Body of pancreas (tissue), 4 donors: ENCODE data around the gene FLOT1. TPM values are rescaled to one million over a fixed set of nuclear protein-coding genes. Genes with fewer than 3 reads are reported as not detected.
"Not testable (repeated sequence)": the region's sequence is repeated elsewhere in the genome, so short reads cannot be mapped to it uniquely, and the experiment has no call there.

Experiments
- ATAC-seq: fragments of 150-250 bp; one replicate; pipeline ENCODE4 v1.9.1; 2016
- DNase-seq, 4 donors: peaks; one replicate each; pipeline ENCODE4 v3.0.0-alpha.2; 2019
- H3K27ac ChIP-seq, 4 donors: fragments of 200-600 bp; sonication (generic); 1 replicate in 3 of 4; 2 replicates in 1 of 4; pipeline versions ENCODE4 v1.5.1 to v1.6.1; 2016 to 2019; ENCODE audit warnings: mild to moderate bottlenecking in 1 of 4, mixed read lengths in 1 of 4, moderate library complexity in 1 of 4
- H3K27me3 ChIP-seq, 2 donors: fragments of 200-600 bp; sonication (generic); one replicate each; pipeline ENCODE4 v1.6.0; 2016; ENCODE audit warnings: mild to moderate bottlenecking in 1 of 2
- H3K36me3 ChIP-seq, 2 donors: fragments of 200-600 bp; sonication (generic); replicated peaks in 1 of 2; 2 replicates each; pipeline ENCODE4 v1.5.1; 2016; ENCODE audit warnings: low read depth in 2 of 2; ENCODE audit not compliant: insufficient read depth in 1 of 2
- H3K4me1 ChIP-seq: fragments of 200-600 bp; sonication (generic); one replicate; pipeline ENCODE4 v1.6.0; 2016
- H3K4me3 ChIP-seq, 2 donors: fragments of 200-600 bp; sonication (generic); 1 replicate in 1 of 2; 2 replicates in 1 of 2; pipeline ENCODE4 v1.5.1; 2016 to 2019
- H3K9me3 ChIP-seq, 3 donors: fragments of 200-600 bp; sonication (generic); 1 replicate in 2 of 3; 2 replicates in 1 of 3; pipeline ENCODE4 v1.5.1; 2016
- CTCF ChIP-seq, 7 experiments: fragments of 450-650 bp in 4 of 7; fragments of 200-600 bp in 3 of 7; sonication (generic) in 3 of 7; IDR thresholded peaks; one replicate each; pipeline ENCODE4 v1.5.1; 2016 to 2019; ENCODE audit warnings: antibody characterized with exemption in 7 of 7
- POLR2A ChIP-seq, 3 donors: fragments of 450-650 bp; IDR thresholded peaks; one replicate each; pipeline ENCODE4 v1.6.1; 2016; ENCODE audit warnings: antibody characterized with exemption in 3 of 3, mild to moderate bottlenecking in 2 of 3
- WGBS, 2 donors: methylation state at CpG; one replicate each; pipeline ENCODE4 v1.1.5; 2017; 5-methylcytosine and 5-hydroxymethylcytosine counted together
- intact Hi-C: fragments of 100-400 bp; cut with DNase I; formaldehyde crosslinking; loops from one replicate; pipeline ENCODE4 v1.15.1; 2023
- total RNA-seq, 2 donors: library from RNA; depleted of rRNA; stranded (reverse); fragments of >200 nt; gene quantifications; one replicate each; pipeline ENCODE4 v1.1.0, GENCODE V29; 2016

The FLOT1 gene
- total RNA-seq, 2 donors from 2014 or later = 70.0 to 82.4 TPM

DNA sequence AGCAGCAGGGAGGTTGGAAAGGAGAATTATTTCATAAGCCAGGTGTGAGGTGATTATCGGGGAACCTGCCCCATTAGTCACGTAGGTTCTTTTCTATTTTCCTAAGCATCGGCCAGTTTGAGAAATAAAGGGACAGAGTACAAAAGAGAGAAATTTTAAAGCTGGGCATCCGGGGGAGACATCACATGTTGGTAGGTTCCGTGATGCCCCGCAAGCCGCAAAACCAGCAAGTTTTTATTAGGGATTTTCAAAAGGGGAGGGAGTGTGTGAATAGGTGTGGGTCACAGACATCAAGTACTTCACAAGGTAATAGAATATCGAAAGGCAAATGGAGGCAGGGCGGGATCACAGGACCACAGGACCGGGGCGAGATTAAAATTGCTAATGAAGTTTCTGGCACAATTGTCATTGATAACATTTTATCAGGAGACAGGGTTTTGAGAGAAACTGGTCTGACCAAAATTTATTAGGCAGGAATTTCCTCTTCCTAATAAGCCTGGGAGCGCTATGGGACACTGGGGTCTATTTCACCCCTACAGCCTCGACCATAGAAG is 22.1 kb upstream of the FLOT1 start:
- H3K4me3 ChIP-seq, H3K27me3 ChIP-seq, ATAC-seq, H3K9me3 ChIP-seq, intact Hi-C loops, H3K36me3 ChIP-seq, DNase-seq: not testable (repeated sequence)
- Histone ChIP-seq H3K4me1 (peaks cover 36% of the 10 kb centered on the region), H3K27ac (peak overlapping the region; percentile 74 to 94 (median 86))
- peak in 1 of 3 donors; percentile 57 for TF ChIP-seq POLR2A (IDR thresholded peaks at IDR 0.05)
- WGBS, 2 donors = 45% methylated on average over 13 of the region's 13 CpGs

GRCh38 chr6:30763618-30764489 is 21.4 kb upstream of the FLOT1 start:
- Histone ChIP-seq H3K27me3 (no peaks in the 10 kb centered on the region), H3K36me3 (no peaks in the 10 kb centered on the region), H3K27ac (peak overlapping the region; percentile 74 to 94 (median 86)), H3K4me1 (peaks cover 29% of the 10 kb centered on the region), H3K4me3 (no peak overlapping the region), H3K9me3 (no peaks in the 10 kb centered on the region)
- peak; percentile 40 to 73 (median 56) for DNase-seq
- TF ChIP-seq POLR2A (IDR thresholded peaks at IDR 0.05) = peak in 1 of 3 donors; percentile 52
- TF ChIP-seq CTCF (IDR thresholded peaks at IDR 0.05) = peak in 4 of 7 experiments; percentile 11 to 51 (median 43)
- intact Hi-C loops = no loop called here
- 32 to 40% methylated on average over 8 of the region's 8 CpGs for WGBS, 2 donors
- peak; percentile 85 for ATAC-seq

GRCh38 chr6:30763155-30763617 is 20.7 kb upstream of the FLOT1 start:
- WGBS, 2 donors = 75 to 87% methylated on average over 1 of the region's 1 CpG
- TF ChIP-seq POLR2A (IDR thresholded peaks at IDR 0.05) = no peak
- TF ChIP-seq CTCF (IDR thresholded peaks at IDR 0.05) = no peak
- Histone ChIP-seq H3K27ac (peak overlapping the region; percentile 74 to 94 (median 86)), H3K4me1 (peaks cover 26% of the 10 kb centered on the region), H3K4me3 (no peak overlapping the region), H3K9me3 (no peaks in the 10 kb centered on the region), H3K27me3 (no peaks in the 10 kb centered on the region), H3K36me3 (no peaks in the 10 kb centered on the region)
- ATAC-seq (no peak), DNase-seq (no peak)
- intact Hi-C loops = no loop called here

DNA sequence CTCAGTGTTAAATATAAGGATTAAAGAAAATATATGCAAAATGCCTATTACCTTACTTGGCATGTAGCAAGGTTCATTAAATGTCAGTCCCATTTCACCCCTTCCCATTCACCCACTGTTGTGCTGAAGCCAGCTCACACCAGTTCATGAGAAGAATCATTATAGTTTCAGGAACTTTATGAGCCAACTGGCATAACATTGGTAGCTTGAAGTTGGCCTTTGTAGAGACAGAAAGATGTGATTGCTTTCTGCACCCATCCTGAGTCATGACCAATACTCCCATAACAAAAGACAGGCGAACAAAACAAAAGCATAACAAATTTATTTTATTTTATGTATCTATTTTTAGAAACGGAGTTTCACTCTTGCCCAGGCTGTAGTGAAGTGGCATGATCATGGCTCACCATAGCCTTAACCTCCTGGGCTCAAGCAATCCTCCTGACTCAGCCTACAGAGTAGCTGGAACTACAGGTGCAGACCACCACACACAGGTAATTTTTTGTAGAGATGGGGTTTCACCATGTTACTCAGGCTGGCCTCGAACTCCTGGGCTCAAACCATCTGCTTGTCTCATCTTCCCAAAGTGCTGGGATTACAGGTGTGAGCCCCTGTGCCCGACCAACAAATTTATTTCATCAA is 19.4 kb upstream of the FLOT1 start:
- H3K9me3 ChIP-seq = no peaks in the 10 kb centered on the region
- H3K27ac ChIP-seq = peak overlapping the region in 2 of 4 donors; percentile 89 to 94
- no peak for TF ChIP-seq CTCF (IDR thresholded peaks at IDR 0.05)
- no peak for TF ChIP-seq POLR2A (IDR thresholded peaks at IDR 0.05)
- peaks cover 24% of the 10 kb centered on the region for H3K4me1 ChIP-seq
- H3K27me3 ChIP-seq = no peaks in the 10 kb centered on the region
- no peak overlapping the region for H3K4me3 ChIP-seq
- WGBS, 2 donors = 86 to 89% methylated on average over 4 of the region's 4 CpGs
- intact Hi-C loops = no loop called here
- ATAC-seq = no peak
- no peaks in the 10 kb centered on the region for H3K36me3 ChIP-seq
- DNase-seq = no peak

- Histone ChIP-seq H3K4me1 (peaks cover 11% of the 10 kb centered on the region), H3K4me3 (no peak overlapping the region), H3K36me3 (no peaks in the 10 kb centered on the region), H3K27me3 (no peaks in the 10 kb centered on the region), H3K27ac (peak overlapping the region in 1 of 4 donors; percentile 77), H3K9me3 (no peaks in the 10 kb centered on the region)
- no peak for TF ChIP-seq POLR2A (IDR thresholded peaks at IDR 0.05)
- TF ChIP-seq CTCF (IDR thresholded peaks at IDR 0.05) = no peak
- 61 to 78% methylated on average over 8 of the region's 8 CpGs for WGBS, 2 donors
- intact Hi-C loops = no loop called here
- ATAC-seq (no peak), DNase-seq (no peak)
Measured at GRCh38 chr6:30760549-30760948, 18.1 kb upstream of the FLOT1 start.
